HG03039 (cell line): ENCODE data around the gene ALG1L2.
A peak's percentile ranks its signal among the peaks of the same experiment; 100 is the strongest.
"Not testable (repeated sequence)": the region's sequence is repeated elsewhere in the genome, so short reads cannot be mapped to it uniquely, and the experiment has no call there.

ENCODE experiments used
- ATAC-seq: cut with Tn5 transposase; IDR thresholded peaks from one replicate; pipeline ENCODE4 v1.9.1; 2021; ENCODE audit warnings: mild to moderate bottlenecking, moderate library complexity; ENCODE audit not compliant: unreplicated experiment

The ALG1L2 gene

GRCh38 chr3:130093741-130094391 is 12.2 kb downstream of the ALG1L2 start:
- ATAC-seq = no peak

GRCh38 chr3:130094491-130094941 is 12.9 kb downstream of the ALG1L2 start:
- ATAC-seq = not testable (repeated sequence)

GRCh38 chr3:130095858-130096257 is 14.2 kb downstream of the ALG1L2 start:
- ATAC-seq = not testable (repeated sequence)

- ATAC-seq = not testable (repeated sequence)
Measured at GRCh38 chr3:130097096-130097495, 15.5 kb downstream of the ALG1L2 start.

- not testable (repeated sequence) for ATAC-seq
Measured at GRCh38 chr3:130097690-130098638, 16.3 kb downstream of the ALG1L2 start.

GRCh38 chr3:130098639-130099385 is 17.2 kb downstream of the ALG1L2 start:
- not testable (repeated sequence) for ATAC-seq

- ATAC-seq = not testable (repeated sequence)
Measured at GRCh38 chr3:130102545-130102944, 20.9 kb downstream of the ALG1L2 start.

GRCh38 chr3:130104191-130104590 is 22.6 kb downstream of the ALG1L2 start:
- not testable (repeated sequence) for ATAC-seq

GRCh38 chr3:130107333-130107995 is 25.8 kb downstream of the ALG1L2 start:
- ATAC-seq = not testable (repeated sequence)

GRCh38 chr3:130108836-130109585 is 27.4 kb downstream of the ALG1L2 start:
- ATAC-seq = not testable (repeated sequence)

GRCh38 chr3:130110386-130111169 is 28.9 kb downstream of the ALG1L2 start:
- ATAC-seq = not testable (repeated sequence)

- ATAC-seq = peak; percentile 100
Measured at GRCh38 chr3:130111185-130111864, 29.7 kb downstream of the ALG1L2 start.

- peak; percentile 38 for ATAC-seq
Measured at GRCh38 chr3:130111865-130112747, 30.5 kb downstream of the ALG1L2 start.

GRCh38 chr3:130112748-130113073 is 31.1 kb downstream of the ALG1L2 start:
- not testable (repeated sequence) for ATAC-seq

GRCh38 chr3:130115400-130115799 is 33.8 kb downstream of the ALG1L2 start:
- not testable (repeated sequence) for ATAC-seq

- ATAC-seq = no peak
Measured at GRCh38 chr3:130117933-130118332, 36.3 kb downstream of the ALG1L2 start.

GRCh38 chr3:130119824-130120223 is 38.2 kb downstream of the ALG1L2 start:
- ATAC-seq = not testable (repeated sequence)
